Mesenchymal stem cell (in vitro differentiated cells and primary cell): ENCODE measurements around the gene CIAO3.

Experiments used
- DNase-seq: peaks from one replicate; pipeline ENCODE4 v3.0.0-alpha.2; 2013
- H2AFZ ChIP-seq: one replicate; pipeline ENCODE4 v1.6.1; 2013; ENCODE audit warnings: low read depth, mild to moderate bottlenecking, control low read depth, inconsistent platforms, low read length, moderate library complexity
- H2AK5ac ChIP-seq: 2 replicates; pipeline ENCODE4 v1.6.1; 2013; ENCODE audit warnings: low read length, moderate library complexity, mild to moderate bottlenecking, inconsistent platforms; ENCODE audit not compliant: severe bottlenecking
- H2BK120ac ChIP-seq: one replicate; pipeline ENCODE4 v1.6.1; 2013; ENCODE audit warnings: low read depth, mild to moderate bottlenecking, inconsistent platforms, low read length, moderate library complexity
- H2BK12ac ChIP-seq, 2 experiments: one replicate each; pipeline ENCODE4 v1.6.1; 2013; ENCODE audit warnings: inconsistent platforms in 2 of 2, low read length in 2 of 2, mild to moderate bottlenecking in 2 of 2, moderate library complexity in 2 of 2, control low read depth in 1 of 2
- H2BK15ac ChIP-seq: one replicate; pipeline ENCODE4 v1.6.1; 2013; ENCODE audit warnings: mild to moderate bottlenecking, low read depth, inconsistent platforms; ENCODE audit not compliant: poor library complexity, severe bottlenecking
- H2BK5ac ChIP-seq: 2 replicates; pipeline ENCODE4 v1.6.1; 2013; ENCODE audit warnings: low read depth, mild to moderate bottlenecking, low read length, control low read depth, inconsistent platforms; ENCODE audit not compliant: poor library complexity, severe bottlenecking
- H3K14ac ChIP-seq, 2 experiments: one replicate each; pipeline ENCODE4 v1.6.1; 2013; ENCODE audit warnings: inconsistent platforms in 2 of 2, low read length in 2 of 2, control low read depth in 1 of 2, mild to moderate bottlenecking in 1 of 2, moderate library complexity in 1 of 2
- H3K18ac ChIP-seq, 2 experiments: one replicate each; pipeline ENCODE4 v1.6.1; 2013; ENCODE audit warnings: inconsistent platforms in 2 of 2, low read length in 2 of 2, control low read depth in 1 of 2, low read depth in 1 of 2, mild to moderate bottlenecking in 1 of 2
- H3K23ac ChIP-seq, 2 experiments: one replicate each; pipeline ENCODE4 v1.6.1; 2013; ENCODE audit warnings: inconsistent platforms in 2 of 2, low read length in 2 of 2, mild to moderate bottlenecking in 2 of 2, moderate library complexity in 2 of 2, control low read depth in 1 of 2
- H3K27ac ChIP-seq: 2 replicates; pipeline ENCODE4 v1.5.1; 2013; ENCODE audit warnings: mild to moderate bottlenecking, moderate library complexity, low read length, control low read depth, inconsistent platforms; ENCODE audit not compliant: poor library complexity, severe bottlenecking
- H3K27me3 ChIP-seq, 2 experiments: 2 replicates each; pipeline versions ENCODE4 v1.6.1 to v1.7.0; 2013; ENCODE audit warnings: low read length in 2 of 2, mild to moderate bottlenecking in 2 of 2, moderate library complexity in 2 of 2, control low read depth in 1 of 2, inconsistent platforms in 1 of 2; ENCODE audit not compliant: control insufficient read depth in 1 of 2, insufficient read depth in 1 of 2
- H3K36me3 ChIP-seq, 2 experiments: 2 replicates each; pipeline versions ENCODE4 v1.6.1 to v1.7.0; 2013; ENCODE audit warnings: low read length in 2 of 2, control low read depth in 1 of 2, inconsistent platforms in 1 of 2, low read depth in 1 of 2, mild to moderate bottlenecking in 1 of 2; ENCODE audit not compliant: insufficient read depth in 2 of 2, control insufficient read depth in 1 of 2
- H3K4ac ChIP-seq, 2 experiments: one replicate each; pipeline ENCODE4 v1.6.1; 2013; ENCODE audit warnings: inconsistent platforms in 2 of 2, low read length in 2 of 2, mild to moderate bottlenecking in 2 of 2, moderate library complexity in 2 of 2, control low read depth in 1 of 2, low read depth in 1 of 2
- H3K4me1 ChIP-seq: 2 replicates; pipeline ENCODE4 v1.6.1; 2013; ENCODE audit warnings: low read depth, low read length, control low read depth; ENCODE audit not compliant: control insufficient read depth, insufficient read depth
- H3K4me2 ChIP-seq: 2 replicates; pipeline ENCODE4 v1.6.1; 2013; ENCODE audit warnings: low read length, mild to moderate bottlenecking, inconsistent platforms; ENCODE audit not compliant: poor library complexity, severe bottlenecking
- H3K4me3 ChIP-seq, 2 experiments: 2 replicates each; pipeline versions ENCODE4 v1.5.1 to v1.7.0; 2013; ENCODE audit warnings: low read length in 2 of 2, mild to moderate bottlenecking in 2 of 2, control low read depth in 1 of 2, low read depth in 1 of 2; ENCODE audit not compliant: insufficient read depth in 1 of 2
- H3K79me1 ChIP-seq: replicated peaks from 2 replicates; pipeline ENCODE4 v1.6.1; 2013; ENCODE audit warnings: mild to moderate bottlenecking, control low read depth, low read length, inconsistent platforms; ENCODE audit not compliant: poor library complexity, severe bottlenecking
- H3K9ac ChIP-seq: 2 replicates; pipeline ENCODE4 v1.7.0; 2013; ENCODE audit warnings: mild to moderate bottlenecking, low read length, moderate library complexity
- H3K9me3 ChIP-seq: 2 replicates; pipeline ENCODE4 v1.7.0; 2013; ENCODE audit warnings: mild to moderate bottlenecking, low read length; ENCODE audit not compliant: control insufficient read depth
- H4K8ac ChIP-seq: one replicate; pipeline ENCODE4 v1.6.1; 2013; ENCODE audit warnings: inconsistent platforms, mild to moderate bottlenecking, low read length, moderate library complexity
- H4K91ac ChIP-seq: one replicate; pipeline ENCODE4 v1.6.1; 2013; ENCODE audit warnings: mild to moderate bottlenecking, low read length, inconsistent platforms
- WGBS: methylation state at CpG from one replicate; pipeline ENCODE4 v1.1.7; 2013; ENCODE audit warnings: mixed read lengths; 5-methylcytosine and 5-hydroxymethylcytosine counted together

CIAO3 gene

DNA sequence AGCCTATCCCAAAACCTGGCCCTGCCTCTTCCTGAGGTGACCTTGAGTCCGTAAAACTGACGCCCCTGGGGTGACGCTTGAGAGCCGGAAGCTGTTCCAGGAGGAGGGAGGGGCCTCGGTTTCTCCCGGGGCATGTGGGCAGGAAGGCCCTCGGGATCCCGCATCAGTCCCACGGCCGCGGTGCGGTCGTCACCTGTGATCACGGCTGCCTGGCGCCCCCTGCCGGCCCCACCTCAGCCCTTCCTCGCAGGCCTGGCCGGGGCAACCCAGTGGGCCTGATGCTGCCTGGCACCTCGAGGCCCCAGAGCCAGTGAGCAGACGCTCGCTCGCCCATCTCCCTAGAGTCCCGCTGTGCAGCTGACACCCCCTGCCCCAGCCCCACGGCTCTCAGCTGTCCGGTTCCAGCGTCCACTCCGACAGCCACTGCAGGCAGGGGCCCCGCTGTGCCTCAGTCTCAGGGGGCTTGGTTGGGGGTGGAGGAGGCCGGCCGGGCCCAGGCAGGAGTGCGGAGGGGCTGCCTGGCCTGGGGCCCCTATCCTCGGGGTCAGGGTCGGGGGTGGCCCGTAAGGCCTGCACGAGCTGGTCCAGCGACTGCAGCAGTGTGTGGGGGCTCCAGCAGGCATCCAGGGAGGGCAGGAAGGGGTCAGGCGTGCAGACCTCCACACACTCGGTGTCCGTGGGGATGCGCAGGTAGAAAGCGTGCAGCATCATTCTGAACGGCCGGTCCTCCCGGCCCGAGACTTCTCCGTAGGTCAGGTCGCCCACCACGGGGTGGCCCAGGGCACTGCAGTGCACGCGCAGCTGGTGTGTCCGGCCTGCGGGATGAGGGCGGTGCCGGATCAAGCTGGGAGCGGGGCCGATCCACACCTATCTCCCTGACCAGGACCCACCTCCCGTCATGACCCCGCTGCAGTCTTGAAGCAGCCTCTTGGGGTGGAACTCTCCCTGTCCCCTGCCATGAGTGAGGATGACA, 45.1 kb upstream of the CIAO3 start:
- Histone ChIP-seq H3K4me3 (no peak overlapping the region), H3K4ac (no peak overlapping the region), H2BK12ac (no peak overlapping the region), H3K18ac (no peak overlapping the region), H3K36me3 (peaks cover 8 to 54% of the 10 kb centered on the region in 2 experiments), H3K27me3 (peaks cover 3 to 30% of the 10 kb centered on the region in 2 experiments), H2AK5ac (no peak overlapping the region), H2BK120ac (no peak overlapping the region), H3K79me1 (peaks cover 31% of the 10 kb centered on the region), H2AFZ (no peak overlapping the region), H3K14ac (no peak overlapping the region), H2BK15ac (no peak overlapping the region), H3K9me3 (no peaks in the 10 kb centered on the region), H3K9ac (no peak overlapping the region), H2BK5ac (no peak overlapping the region), H3K23ac (no peak overlapping the region), H3K4me2 (no peak overlapping the region), H4K8ac (peak overlapping the region; percentile 27), H3K27ac (no peak overlapping the region), H3K4me1 (peaks cover 35% of the 10 kb centered on the region), H4K91ac (no peak overlapping the region)
- DNase-seq = peak; percentile 49
- WGBS = 68% methylated on average over 52 of the region's 58 CpGs

DNA sequence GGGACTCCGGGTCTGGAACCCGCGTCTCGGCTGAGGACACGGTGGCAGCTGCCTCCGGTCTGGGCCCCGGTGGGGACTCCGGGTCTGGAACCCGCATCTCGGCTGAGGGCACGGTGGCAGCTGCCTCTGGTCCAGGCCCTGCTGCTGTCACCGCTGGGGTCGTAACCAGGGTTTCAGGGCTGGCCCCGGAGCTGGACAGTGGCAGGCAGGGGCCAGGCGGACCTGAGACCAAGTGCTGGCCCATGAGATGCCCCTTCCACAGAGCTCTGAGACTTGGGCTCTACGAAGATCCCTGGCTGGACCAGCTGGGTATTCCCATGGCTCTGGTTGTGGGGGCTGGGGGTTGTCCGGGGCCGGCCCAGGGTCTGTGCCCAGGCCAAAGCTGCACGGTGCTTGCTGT, 43.6 kb upstream of the CIAO3 start:
- H4K8ac ChIP-seq = no peak overlapping the region
- no peak overlapping the region for H3K4ac ChIP-seq
- H2BK120ac ChIP-seq = no peak overlapping the region
- H4K91ac ChIP-seq = no peak overlapping the region
- H3K14ac ChIP-seq = no peak overlapping the region
- peaks cover 8 to 42% of the 10 kb centered on the region in 2 experiments for H3K36me3 ChIP-seq
- H3K79me1 ChIP-seq = peaks cover 17% of the 10 kb centered on the region
- peaks cover 35% of the 10 kb centered on the region for H3K4me1 ChIP-seq
- H3K4me3 ChIP-seq = no peak overlapping the region
- no peaks in the 10 kb centered on the region for H3K9me3 ChIP-seq
- no peak overlapping the region for H2BK15ac ChIP-seq
- no peak overlapping the region for H3K23ac ChIP-seq
- no peak overlapping the region for H2AK5ac ChIP-seq
- no peak overlapping the region for H3K27ac ChIP-seq
- H2BK5ac ChIP-seq = no peak overlapping the region
- H3K27me3 ChIP-seq = peaks cover 3 to 39% of the 10 kb centered on the region in 2 experiments
- DNase-seq = no peak
- H2AFZ ChIP-seq = no peak overlapping the region
- H3K18ac ChIP-seq = no peak overlapping the region
- H2BK12ac ChIP-seq = no peak overlapping the region
- no peak overlapping the region for H3K4me2 ChIP-seq
- WGBS = 94% methylated on average over 19 of the region's 19 CpGs
- no peak overlapping the region for H3K9ac ChIP-seq

DNA sequence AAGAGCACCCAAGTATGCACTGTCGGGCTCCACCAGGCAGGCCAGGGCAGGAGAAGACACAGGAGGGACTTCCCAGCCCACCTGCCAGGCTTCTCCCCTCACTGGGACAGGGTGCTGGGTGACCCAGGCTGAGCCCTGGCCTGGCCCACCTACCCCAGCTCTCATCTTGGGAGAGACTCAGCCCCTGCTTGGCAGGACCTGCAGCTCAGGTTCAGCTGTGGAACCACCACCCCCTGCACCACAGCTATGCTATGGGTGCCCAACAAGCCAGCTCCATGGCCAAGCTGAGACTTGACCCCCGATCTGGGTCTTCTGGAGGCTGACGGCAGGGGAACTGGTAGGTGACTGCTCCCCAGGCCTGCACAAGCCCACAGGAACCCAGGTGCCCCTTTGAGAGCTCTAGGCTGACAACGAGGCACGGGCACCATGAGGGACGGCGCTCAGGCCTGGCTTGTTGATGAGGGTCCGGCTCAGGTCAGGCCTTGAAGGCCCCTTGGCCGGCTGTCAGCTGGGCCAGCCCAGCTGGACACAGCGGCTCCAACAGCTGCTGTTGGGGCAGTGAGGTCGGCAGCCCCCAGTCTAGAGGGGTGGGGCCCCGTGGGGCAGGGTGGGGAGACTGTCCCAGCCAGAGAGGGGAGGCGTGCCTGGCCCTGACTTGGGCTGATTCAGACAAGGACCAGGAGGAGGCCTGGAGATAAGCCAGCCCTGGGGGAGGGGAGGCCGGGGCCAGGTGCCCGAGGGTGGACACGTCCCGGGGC, 42.8 kb upstream of the CIAO3 start:
- H2AK5ac ChIP-seq = no peak overlapping the region
- no peak overlapping the region for H3K27ac ChIP-seq
- H3K14ac ChIP-seq = no peak overlapping the region
- no peak overlapping the region for H4K8ac ChIP-seq
- no peak overlapping the region for H2BK120ac ChIP-seq
- H3K79me1 ChIP-seq = peaks cover 9% of the 10 kb centered on the region
- DNase-seq = no peak
- no peak overlapping the region for H2BK5ac ChIP-seq
- H2BK15ac ChIP-seq = no peak overlapping the region
- no peak overlapping the region for H3K4me2 ChIP-seq
- H3K23ac ChIP-seq = no peak overlapping the region
- peaks cover 8 to 36% of the 10 kb centered on the region in 2 experiments for H3K36me3 ChIP-seq
- H3K4ac ChIP-seq = no peak overlapping the region
- no peak overlapping the region for H2BK12ac ChIP-seq
- 81% methylated on average over 17 of the region's 17 CpGs for WGBS
- no peak overlapping the region for H3K18ac ChIP-seq
- H3K9me3 ChIP-seq = no peaks in the 10 kb centered on the region
- no peak overlapping the region for H3K4me3 ChIP-seq
- no peak overlapping the region for H2AFZ ChIP-seq
- no peak overlapping the region for H3K9ac ChIP-seq
- no peak overlapping the region for H4K91ac ChIP-seq
- peaks cover 30% of the 10 kb centered on the region for H3K4me1 ChIP-seq
- H3K27me3 ChIP-seq = peaks cover 3 to 47% of the 10 kb centered on the region in 2 experiments
